Measurements from ENCODE around the gene KNG1.

KNG1 gene

DNA sequence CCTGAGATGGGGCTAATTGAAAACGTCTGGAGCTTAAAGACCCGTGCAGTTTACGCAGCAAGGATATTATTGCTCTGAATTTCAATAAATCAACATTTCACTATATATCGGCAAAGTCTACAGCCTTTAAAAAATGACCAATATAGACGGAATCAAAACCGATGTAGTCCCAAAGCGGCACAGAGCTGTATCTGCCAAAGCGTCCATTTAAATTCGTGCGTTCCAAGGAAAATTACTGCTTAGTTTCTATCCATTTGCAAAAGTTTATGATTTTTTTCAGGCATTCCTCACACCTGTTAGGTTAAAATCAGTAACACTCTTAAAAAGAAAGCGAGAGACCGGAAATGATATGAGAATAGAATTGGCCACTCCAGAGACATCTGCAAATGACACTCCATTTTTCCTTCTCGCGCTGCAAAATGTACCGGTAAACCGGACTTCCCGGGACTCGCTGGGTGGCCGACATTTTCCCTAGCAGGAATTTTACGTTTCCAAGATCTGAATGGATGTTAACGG lies 65.4 kb downstream of the KNG1 start:
- DNase-seq, result peak; percentile 57

DNA sequence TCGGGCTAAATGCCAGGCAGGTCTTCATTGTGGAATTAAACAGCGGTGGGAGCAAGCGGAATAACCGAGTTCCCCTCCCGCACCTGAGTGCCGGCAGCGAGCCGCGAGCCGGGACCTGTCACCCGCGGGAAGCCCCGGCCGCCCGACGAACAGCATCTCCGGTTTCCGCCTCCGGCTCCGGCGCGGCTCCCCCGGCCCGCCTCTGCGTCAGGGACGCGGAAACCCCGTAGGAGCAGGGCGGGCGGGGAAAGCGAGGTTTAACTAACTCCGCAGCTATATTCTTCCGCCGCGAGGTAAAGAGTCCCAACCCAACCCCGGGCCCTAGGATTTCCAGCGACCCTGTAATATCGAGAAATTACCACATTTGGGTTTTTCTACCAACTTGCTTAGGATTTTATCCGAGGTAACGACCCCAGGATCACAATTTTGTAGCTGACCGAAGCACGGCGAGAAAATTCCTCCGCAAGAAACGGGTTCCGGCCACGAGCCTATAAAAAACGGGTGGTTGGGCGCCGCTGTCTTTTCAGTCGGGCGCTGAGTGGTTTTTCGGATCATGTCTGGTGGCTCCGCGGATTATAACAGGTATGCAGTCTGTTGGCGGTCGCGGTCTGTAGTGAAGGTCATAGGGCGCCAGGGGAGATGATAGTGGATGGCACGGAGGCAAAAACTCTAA lies 66.0 kb downstream of the KNG1 start, which contains the start of gene EIF4A2:
TSS of gene EIF4A2 (plus strand) at position 520 of the 673 bp plus-strand sequence. CDS start at position 554, 34 bp downstream.
- peak; percentile 73 for DNase-seq

- DNase-seq, result peak; percentile 15
These were observed 66.8 kb downstream of the KNG1 start for GRCh38 chr3:186783731-186784515.

DNA sequence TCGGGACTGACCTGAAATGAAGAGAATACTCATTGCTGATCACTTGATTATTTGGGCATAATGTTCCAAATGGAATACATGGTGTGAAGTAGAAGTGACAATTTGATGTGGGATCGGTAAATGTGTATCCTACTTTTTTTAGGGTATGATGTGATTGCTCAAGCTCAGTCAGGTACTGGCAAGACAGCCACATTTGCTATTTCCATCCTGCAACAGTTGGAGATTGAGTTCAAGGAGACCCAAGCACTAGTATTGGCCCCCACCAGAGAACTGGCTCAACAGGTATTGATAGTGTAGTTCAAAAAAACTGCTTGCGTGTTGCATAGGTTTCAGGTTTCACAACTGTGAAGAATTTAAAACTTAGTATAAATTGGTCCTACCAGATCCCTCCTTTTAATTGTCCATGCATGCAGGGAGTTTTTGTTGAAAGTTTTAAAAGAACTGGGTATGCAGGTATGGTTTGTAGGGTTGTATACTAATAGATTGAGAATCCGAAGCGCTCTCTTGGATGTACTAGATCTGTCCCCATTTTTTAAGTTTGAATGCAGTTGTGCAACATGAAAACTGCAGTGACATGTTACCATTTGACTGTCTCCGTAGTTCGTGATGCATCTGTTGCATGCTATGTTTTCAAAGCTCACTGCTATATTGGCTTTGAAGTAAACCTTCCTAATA lies 67.8 kb downstream of the KNG1 start:
- DNase-seq, result no peak

- DNase-seq, result no peak
These were observed 68.4 kb downstream of the KNG1 start for GRCh38 chr3:186785495-186786018.

DNA sequence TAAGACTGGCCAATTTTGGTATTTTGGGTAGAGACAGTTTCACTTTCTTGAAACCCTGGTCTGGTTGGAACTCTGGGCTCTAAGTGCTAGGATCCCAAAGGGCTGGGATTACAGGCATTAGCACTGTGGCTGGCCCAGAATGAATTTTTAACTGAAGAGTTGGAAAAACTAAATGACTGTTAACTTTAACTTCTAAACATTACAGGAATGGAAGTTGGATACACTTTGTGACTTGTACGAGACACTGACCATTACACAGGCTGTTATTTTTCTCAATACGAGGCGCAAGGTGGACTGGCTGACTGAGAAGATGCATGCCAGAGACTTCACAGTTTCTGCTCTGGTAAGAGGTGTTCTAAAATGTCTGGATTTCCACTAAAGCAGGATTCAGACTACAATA lies 69.8 kb downstream of the KNG1 start:
- no peak for DNase-seq

- no peak for DNase-seq
These were observed 70.7 kb downstream of the KNG1 start for GRCh38 chr3:186787642-186788481.

DNA sequence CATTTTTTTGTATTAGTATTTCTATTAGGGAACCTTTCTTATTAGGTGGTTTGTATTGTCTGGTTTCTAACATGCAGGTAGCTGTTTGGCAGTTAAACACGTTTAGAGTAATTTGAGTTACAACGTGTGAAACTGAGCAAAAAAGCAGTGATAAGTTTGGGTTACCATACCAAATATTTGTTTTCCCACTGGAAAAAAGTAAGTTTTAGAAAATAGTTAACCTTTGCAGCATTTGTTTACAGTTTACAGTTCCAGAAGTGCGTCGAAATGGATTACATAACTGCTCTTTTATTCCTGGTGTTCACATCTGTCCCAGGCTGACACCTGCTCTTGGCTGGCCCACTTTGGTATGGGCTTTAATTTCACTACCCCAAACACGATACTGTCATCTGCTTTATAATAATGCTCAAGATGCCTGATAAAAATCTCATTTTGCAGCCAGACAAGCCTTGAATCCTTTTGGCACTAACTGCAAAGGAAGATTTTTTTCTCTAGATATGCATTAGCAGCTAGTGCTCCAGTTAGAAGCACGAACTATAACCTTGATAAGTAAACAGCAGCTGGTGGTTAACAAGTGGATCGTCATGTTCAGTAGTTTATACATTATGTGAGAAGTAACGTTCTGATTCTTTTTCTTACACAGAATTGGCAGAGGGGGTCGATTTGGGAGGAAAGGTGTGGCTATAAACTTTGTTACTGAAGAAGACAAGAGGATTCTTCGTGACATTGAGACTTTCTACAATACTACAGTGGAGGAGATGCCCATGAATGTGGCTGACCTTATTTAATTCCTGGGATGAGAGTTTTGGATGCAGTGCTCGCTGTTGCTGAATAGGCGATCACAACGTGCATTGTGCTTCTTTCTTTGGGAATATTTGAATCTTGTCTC lies 71.6 kb downstream of the KNG1 start:
- no peak for DNase-seq

- DNase-seq, result no peak
These were observed 72.5 kb downstream of the KNG1 start for GRCh38 chr3:186789554-186790260.

- no peak for DNase-seq
These were observed 73.3 kb downstream of the KNG1 start for GRCh38 chr3:186790261-186790981.
